Glutamatergic neuron (in vitro differentiated cells): Measurements from ENCODE around the gene MMP12. TPM values are rescaled to one million over a fixed set of nuclear protein-coding genes. Genes with fewer than 3 reads are reported as not detected.
A peak's percentile ranks its signal among the peaks of the same experiment; 100 is the strongest.

ENCODE experiments used
- DNase-seq: peaks from one replicate; pipeline ENCODE4 v3.0.0; 2022
- H3K27ac Mint-ChIP-seq: one replicate; pipeline ENCODE4 v1.8.0; 2020; ENCODE audit warnings: mild to moderate bottlenecking, mixed read lengths, inconsistent platforms; ENCODE audit not compliant: unreplicated experiment
- H3K27me3 Mint-ChIP-seq: one replicate; pipeline ENCODE4 v1.8.0; 2020; ENCODE audit warnings: mild to moderate bottlenecking, moderate library complexity, mixed read lengths, inconsistent platforms; ENCODE audit not compliant: unreplicated experiment
- H3K36me3 Mint-ChIP-seq: one replicate; pipeline ENCODE4 v1.8.0; 2020; ENCODE audit warnings: mild to moderate bottlenecking, mixed read lengths, inconsistent platforms; ENCODE audit not compliant: unreplicated experiment
- H3K4me1 Mint-ChIP-seq: one replicate; pipeline ENCODE4 v1.8.0; 2020; ENCODE audit warnings: mild to moderate bottlenecking, low read depth, mixed read lengths, inconsistent platforms; ENCODE audit not compliant: unreplicated experiment
- H3K4me3 Mint-ChIP-seq: one replicate; pipeline ENCODE4 v1.8.0; 2020; ENCODE audit warnings: mild to moderate bottlenecking, mixed read lengths, inconsistent platforms; ENCODE audit not compliant: unreplicated experiment
- H3K9me3 Mint-ChIP-seq: one replicate; pipeline ENCODE4 v1.8.0; 2020; ENCODE audit warnings: mild to moderate bottlenecking, moderate library complexity, mixed read lengths, inconsistent platforms; ENCODE audit not compliant: unreplicated experiment
- CTCF ChIP-seq: fragments of 200-600 bp; sonication (generic); IDR thresholded peaks from one replicate; pipeline ENCODE4 v1.5.0; 2021; ENCODE audit not compliant: partially characterized antibody, unreplicated experiment
- total RNA-seq: library from RNA; stranded (reverse); fragmentation: NEBNext Ultra II Directional; extraction: Animal tissue kit (Norgen Biotek cat#: 25700); gene quantifications from one replicate; pipeline ENCODE4 v1.2.1, GENCODE V29; 2021; ENCODE audit not compliant: unreplicated experiment

MMP12 gene
- total RNA-seq, 1 donor from 2014 or later = not detected

- Mint-ChIP-seq H3K27ac (no peak overlapping the region), H3K4me3 (no peak overlapping the region), H3K9me3 (no peaks in the 10 kb centered on the region), H3K4me1 (no peaks in the 10 kb centered on the region), H3K36me3 (no peaks in the 10 kb centered on the region), H3K27me3 (no peaks in the 10 kb centered on the region)
- peak; percentile 35 for DNase-seq
- TF ChIP-seq CTCF = no peak
These were observed 43.0 kb downstream of the MMP12 start for GRCh38 chr11:102831489-102832440.

GRCh38 chr11:102831128-102831488 is 43.7 kb downstream of the MMP12 start:
- no peak for TF ChIP-seq CTCF
- H3K27me3 Mint-ChIP-seq = no peaks in the 10 kb centered on the region

GRCh38 chr11:102830001-102830727 is 44.6 kb downstream of the MMP12 start:
- H3K9me3 Mint-ChIP-seq = no peaks in the 10 kb centered on the region
- TF ChIP-seq CTCF = no peak
- H3K4me3 Mint-ChIP-seq = no peak overlapping the region
- no peaks in the 10 kb centered on the region for H3K4me1 Mint-ChIP-seq
- no peak for DNase-seq
- H3K36me3 Mint-ChIP-seq = no peaks in the 10 kb centered on the region
- H3K27me3 Mint-ChIP-seq = no peaks in the 10 kb centered on the region
- no peak overlapping the region for H3K27ac Mint-ChIP-seq

More at GRCh38 chr11:102831128-102831488, 43.7 kb downstream of the MMP12 start:
- Mint-ChIP-seq H3K27ac (no peak overlapping the region), H3K4me3 (no peak overlapping the region), H3K36me3 (no peaks in the 10 kb centered on the region), H3K9me3 (no peaks in the 10 kb centered on the region), H3K4me1 (no peaks in the 10 kb centered on the region)
- no peak for DNase-seq

GRCh38 chr11:102829316-102830000 is 45.3 kb downstream of the MMP12 start:
- no peak for DNase-seq
- H3K9me3 Mint-ChIP-seq = no peaks in the 10 kb centered on the region
- H3K27me3 Mint-ChIP-seq = no peaks in the 10 kb centered on the region
- no peaks in the 10 kb centered on the region for H3K36me3 Mint-ChIP-seq
- H3K27ac Mint-ChIP-seq = no peak overlapping the region
- H3K4me3 Mint-ChIP-seq = no peak overlapping the region
- TF ChIP-seq CTCF = no peak
- no peaks in the 10 kb centered on the region for H3K4me1 Mint-ChIP-seq
